PFSK-1 (cell line): ENCODE measurements around the gene SETD5.

Source experiments
- FOXP2 ChIP-seq: optimal IDR thresholded peaks from 2 replicates; pipeline ENCODE3; 2011; ENCODE audit warnings: borderline replicate concordance, control low read depth, inconsistent platforms; ENCODE audit not compliant: insufficient read depth; ENCODE audit errors: extremely low read length, extremely low read depth
- POLR2AphosphoS5 ChIP-seq: IDR thresholded peaks from 2 replicates; pipeline ENCODE4 v1.6.1; 2012; ENCODE audit warnings: low read depth, mild to moderate bottlenecking, control low read depth, low read length, moderate library complexity
- SIN3A ChIP-seq: IDR thresholded peaks from 2 replicates; pipeline ENCODE4 v1.6.1; 2012; ENCODE audit warnings: mild to moderate bottlenecking, low read length, moderate library complexity, borderline replicate concordance; ENCODE audit not compliant: insufficient read depth
- TAF1 ChIP-seq: IDR thresholded peaks from 2 replicates; pipeline ENCODE4 v1.6.1; 2012; ENCODE audit warnings: low read length, control low read depth, borderline replicate concordance; ENCODE audit not compliant: insufficient read depth
- TF ChIP-seq, protein P1 (sequence below), 2 experiments: IDR thresholded peaks; 2 replicates each; pipeline versions ENCODE4 v1.6.1 to v1.8.0; 2011 to 2012; ENCODE audit warnings: low read depth in 2 of 2, low read length in 2 of 2, control low read depth in 1 of 2, inconsistent platforms in 1 of 2, mild to moderate bottlenecking in 1 of 2, moderate library complexity in 1 of 2; ENCODE audit not compliant: insufficient read depth in 1 of 2

DNA sequence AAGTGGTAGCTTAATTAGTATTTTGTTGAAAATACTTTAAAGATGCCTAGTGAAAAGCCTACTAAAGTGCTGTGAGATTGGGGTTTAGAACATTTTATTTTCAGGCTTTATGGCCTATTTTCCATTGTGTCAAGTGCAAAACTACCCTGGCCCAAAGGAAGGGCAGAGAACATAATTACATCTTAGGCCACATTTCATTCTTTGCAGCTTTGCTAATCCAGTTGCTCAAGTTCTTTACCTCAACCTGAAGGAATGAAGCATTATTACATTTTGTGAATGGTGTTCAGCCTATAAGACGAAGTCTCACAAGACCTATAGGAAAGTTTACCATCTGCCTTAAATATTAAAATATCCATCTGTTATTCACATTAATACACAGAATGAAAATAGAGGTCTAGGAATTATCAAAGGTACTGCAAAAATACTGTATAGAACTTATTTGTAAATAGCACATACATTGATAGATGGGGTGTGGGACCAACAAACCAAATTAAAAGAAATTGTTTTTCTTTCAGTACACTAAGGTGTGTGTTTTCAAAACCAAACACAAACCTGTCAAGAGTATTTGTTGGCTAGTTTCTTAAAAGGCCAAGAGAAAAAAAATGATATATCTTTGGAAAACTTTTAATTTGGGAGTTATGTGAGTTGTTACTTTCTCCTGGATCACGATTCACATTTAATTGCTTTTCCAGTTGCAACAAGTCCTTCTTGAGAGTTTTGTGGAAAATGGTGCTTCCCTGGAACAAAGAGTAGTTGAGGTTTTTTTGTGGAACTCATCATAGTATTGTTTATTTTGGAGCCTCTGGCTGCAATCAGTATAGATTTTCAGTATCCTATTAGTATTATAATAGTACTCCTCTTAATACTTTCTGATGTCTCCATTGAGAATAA is 12.0 kb upstream of the SETD5 start:
- TF ChIP-seq, protein P1, sequence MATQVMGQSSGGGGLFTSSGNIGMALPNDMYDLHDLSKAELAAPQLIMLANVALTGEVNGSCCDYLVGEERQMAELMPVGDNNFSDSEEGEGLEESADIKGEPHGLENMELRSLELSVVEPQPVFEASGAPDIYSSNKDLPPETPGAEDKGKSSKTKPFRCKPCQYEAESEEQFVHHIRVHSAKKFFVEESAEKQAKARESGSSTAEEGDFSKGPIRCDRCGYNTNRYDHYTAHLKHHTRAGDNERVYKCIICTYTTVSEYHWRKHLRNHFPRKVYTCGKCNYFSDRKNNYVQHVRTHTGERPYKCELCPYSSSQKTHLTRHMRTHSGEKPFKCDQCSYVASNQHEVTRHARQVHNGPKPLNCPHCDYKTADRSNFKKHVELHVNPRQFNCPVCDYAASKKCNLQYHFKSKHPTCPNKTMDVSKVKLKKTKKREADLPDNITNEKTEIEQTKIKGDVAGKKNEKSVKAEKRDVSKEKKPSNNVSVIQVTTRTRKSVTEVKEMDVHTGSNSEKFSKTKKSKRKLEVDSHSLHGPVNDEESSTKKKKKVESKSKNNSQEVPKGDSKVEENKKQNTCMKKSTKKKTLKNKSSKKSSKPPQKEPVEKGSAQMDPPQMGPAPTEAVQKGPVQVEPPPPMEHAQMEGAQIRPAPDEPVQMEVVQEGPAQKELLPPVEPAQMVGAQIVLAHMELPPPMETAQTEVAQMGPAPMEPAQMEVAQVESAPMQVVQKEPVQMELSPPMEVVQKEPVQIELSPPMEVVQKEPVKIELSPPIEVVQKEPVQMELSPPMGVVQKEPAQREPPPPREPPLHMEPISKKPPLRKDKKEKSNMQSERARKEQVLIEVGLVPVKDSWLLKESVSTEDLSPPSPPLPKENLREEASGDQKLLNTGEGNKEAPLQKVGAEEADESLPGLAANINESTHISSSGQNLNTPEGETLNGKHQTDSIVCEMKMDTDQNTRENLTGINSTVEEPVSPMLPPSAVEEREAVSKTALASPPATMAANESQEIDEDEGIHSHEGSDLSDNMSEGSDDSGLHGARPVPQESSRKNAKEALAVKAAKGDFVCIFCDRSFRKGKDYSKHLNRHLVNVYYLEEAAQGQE (IDR thresholded peaks at IDR 0.05; ENCODE audit: insufficient read depth in 1 of 2, low read depth in 2 of 2, low read length in 2 of 2): no peak
- TF ChIP-seq SIN3A (no peak), TAF1 (no peak), POLR2AphosphoS5 (no peak; the same call in 1 of the 2 replicates), FOXP2 (no peak)
